Measurements from ENCODE around the gene HDGF.

GRCh38 chr1:156795787-156796186 lies 44.3 kb upstream of the HDGF start:
- TF ChIP-seq, protein P1, sequence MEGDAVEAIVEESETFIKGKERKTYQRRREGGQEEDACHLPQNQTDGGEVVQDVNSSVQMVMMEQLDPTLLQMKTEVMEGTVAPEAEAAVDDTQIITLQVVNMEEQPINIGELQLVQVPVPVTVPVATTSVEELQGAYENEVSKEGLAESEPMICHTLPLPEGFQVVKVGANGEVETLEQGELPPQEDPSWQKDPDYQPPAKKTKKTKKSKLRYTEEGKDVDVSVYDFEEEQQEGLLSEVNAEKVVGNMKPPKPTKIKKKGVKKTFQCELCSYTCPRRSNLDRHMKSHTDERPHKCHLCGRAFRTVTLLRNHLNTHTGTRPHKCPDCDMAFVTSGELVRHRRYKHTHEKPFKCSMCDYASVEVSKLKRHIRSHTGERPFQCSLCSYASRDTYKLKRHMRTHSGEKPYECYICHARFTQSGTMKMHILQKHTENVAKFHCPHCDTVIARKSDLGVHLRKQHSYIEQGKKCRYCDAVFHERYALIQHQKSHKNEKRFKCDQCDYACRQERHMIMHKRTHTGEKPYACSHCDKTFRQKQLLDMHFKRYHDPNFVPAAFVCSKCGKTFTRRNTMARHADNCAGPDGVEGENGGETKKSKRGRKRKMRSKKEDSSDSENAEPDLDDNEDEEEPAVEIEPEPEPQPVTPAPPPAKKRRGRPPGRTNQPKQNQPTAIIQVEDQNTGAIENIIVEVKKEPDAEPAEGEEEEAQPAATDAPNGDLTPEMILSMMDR (conservative IDR thresholded peaks at IDR 0.05), result no peak
- no peak for TF ChIP-seq EZH2 (IDR thresholded peaks at IDR 0.05; ENCODE audit: low read depth)

All from PC-9 (cell line).